ENCODE data around the gene SH3RF3. TPM values are rescaled to one million over a fixed set of nuclear protein-coding genes. Genes with fewer than 3 reads are reported as not detected.

SH3RF3 gene
- total and polyA plus RNA-seq, 2 of the 13 experiments (the other 11 are each of a cell fraction or from before 2014, with no cell fraction given) = 0.04 TPM; not detected in 1

- no peak overlapping the region for H3K9ac ChIP-seq (ENCODE audit: insufficient read depth, low read depth, low read length)
- no peak overlapping the region for H3K27ac ChIP-seq (ENCODE audit: extremely low read length, insufficient read depth, low read length)
- no peaks in the 10 kb centered on the region for H3K27me3 ChIP-seq (ENCODE audit: control insufficient read depth in 1 of 2, insufficient read depth in 2 of 2, low read length in 2 of 2)
- TF ChIP-seq MED8 (CRISPR knock-in tag; IDR thresholded peaks at IDR 0.05; ENCODE audit: insufficient replicate concordance) (no peak), ZNF263 (CRISPR knock-in tag; IDR thresholded peaks at IDR 0.05) (no peak), NR3C1 (CRISPR knock-in tag; IDR thresholded peaks at IDR 0.05) (no peak), CAMTA2 (CRISPR knock-in tag; IDR thresholded peaks at IDR 0.05; ENCODE audit: borderline replicate concordance) (no peak), PHF5A (CRISPR knock-in tag; IDR thresholded peaks at IDR 0.05; ENCODE audit: low read depth, unreplicated experiment) (no peak), TBP (CRISPR knock-in tag; IDR thresholded peaks at IDR 0.05) (no peak), ZNF703 (CRISPR knock-in tag; IDR thresholded peaks at IDR 0.05; ENCODE audit: borderline replicate concordance) (no peak), KAT7 (CRISPR knock-in tag; IDR thresholded peaks at IDR 0.05; ENCODE audit: borderline replicate concordance) (no peak), ZSCAN22 (CRISPR knock-in tag; IDR thresholded peaks at IDR 0.05) (no peak), RAD21 (CRISPR knock-in tag; IDR thresholded peaks at IDR 0.05) (no peak), NR2F6 (IDR thresholded peaks at IDR 0.05) (no peak), NR2F6 (CRISPR knock-in tag; IDR thresholded peaks at IDR 0.05) (no peak), ZNF749 (CRISPR knock-in tag; IDR thresholded peaks at IDR 0.05; ENCODE audit: borderline replicate concordance) (no peak)
- intact Hi-C loops (cut with micrococcal nuclease; ENCODE audit: unreplicated experiment) (no loop called here), in situ Hi-C loops (cut with HindIII; ENCODE audit: extremely low pct_ligation_motif_present, low pct_unique_long_range_greater_than_20kb) (no loop called here)
- no peaks in the 10 kb centered on the region for H4K20me1 ChIP-seq (ENCODE audit: insufficient read depth, low read length)
- no peak for DNase-seq (ENCODE audit: low spot score)
- 39% methylated on average over 3 of the region's 3 CpGs for WGBS (ENCODE audit: low lambda C conversion rate)
- no peak for FAIRE-seq
- BruUV-seq (replicated peaks) = no TSS peak
- H3K79me2 ChIP-seq (ENCODE audit: insufficient read depth, low read length) = no peaks in the 10 kb centered on the region
- no peak overlapping the region for H3K4me3 ChIP-seq (replicated peaks in 1 of 3; ENCODE audit: insufficient read depth in 1 of 3, low read depth in 2 of 3, low read length in 3 of 3)
- CTCF ChIA-PET (ENCODE audit: low intra/inter-chr PET ratio, low total read pairs) = no interaction called here
- no peaks in the 10 kb centered on the region for H3K9me3 ChIP-seq (ENCODE audit: low read length)
- no peak for ATAC-seq
- no peaks in the 10 kb centered on the region for H3K36me3 ChIP-seq (replicated peaks in 1 of 2; ENCODE audit: control insufficient read depth in 1 of 2, insufficient read depth in 2 of 2, low read length in 2 of 2)
- no peak overlapping the region for H3K4me2 ChIP-seq (ENCODE audit: low read depth, low read length)
- no peaks in the 10 kb centered on the region for H3K4me1 ChIP-seq (ENCODE audit: insufficient read depth, low read length)
- H2AFZ ChIP-seq (ENCODE audit: low read length) = no peak overlapping the region
- POLR2A ChIA-PET = no interaction called here
Measured at GRCh38 chr2:109365131-109365530, 236.1 kb downstream of the SH3RF3 start.
